Central memory CD4-positive, alpha-beta T cell (primary cell): ENCODE results near the gene EMID1.

Experiments used
- DNase-seq: peaks from one replicate; pipeline ENCODE4 v3.0.0; 2022

Gene EMID1

DNA sequence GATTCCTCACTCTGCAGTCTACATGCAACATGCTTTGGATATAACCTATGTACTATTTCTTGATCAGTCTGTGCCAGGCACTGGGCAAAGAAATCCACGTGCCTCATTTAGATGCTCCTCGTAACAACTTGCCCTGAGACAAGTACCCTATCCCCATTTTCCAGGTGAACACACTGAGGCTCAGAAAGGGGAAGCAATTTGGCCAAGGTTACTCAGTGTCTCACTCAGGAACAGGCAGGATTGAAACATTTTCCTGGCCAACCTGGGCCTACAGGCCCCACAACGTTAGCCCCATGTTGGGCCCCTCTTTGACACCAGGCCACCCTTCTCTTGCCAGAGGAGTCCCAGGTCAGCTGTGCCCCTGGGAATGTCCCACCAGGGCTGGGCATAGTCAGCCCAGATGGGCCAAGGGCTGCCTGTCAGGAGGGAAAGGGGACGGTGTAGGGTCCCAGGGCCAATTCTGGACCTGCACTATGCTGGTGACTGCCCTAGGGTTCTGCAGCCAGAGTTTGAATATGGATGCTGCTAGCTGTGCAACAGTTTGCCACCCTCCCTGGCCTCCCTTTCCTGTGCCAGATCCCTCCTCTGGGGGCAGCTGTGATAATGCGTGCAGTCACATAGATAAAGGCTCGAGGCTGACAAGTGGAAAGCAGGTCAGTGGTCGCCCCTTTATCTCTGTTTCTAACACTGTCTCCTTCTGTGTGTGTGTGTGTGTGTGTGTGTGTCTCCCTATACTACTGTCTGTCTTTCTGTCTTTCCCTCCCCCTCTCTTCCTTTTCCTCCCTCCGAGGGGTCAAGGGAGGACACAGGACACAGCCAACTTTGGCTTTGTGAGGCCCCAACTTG is 10.4 kb upstream of the EMID1 start:
- no peak for DNase-seq

- no peak for DNase-seq
Observed at GRCh38 chr22:29195964-29196666, 9.6 kb upstream of the EMID1 start.

DNA sequence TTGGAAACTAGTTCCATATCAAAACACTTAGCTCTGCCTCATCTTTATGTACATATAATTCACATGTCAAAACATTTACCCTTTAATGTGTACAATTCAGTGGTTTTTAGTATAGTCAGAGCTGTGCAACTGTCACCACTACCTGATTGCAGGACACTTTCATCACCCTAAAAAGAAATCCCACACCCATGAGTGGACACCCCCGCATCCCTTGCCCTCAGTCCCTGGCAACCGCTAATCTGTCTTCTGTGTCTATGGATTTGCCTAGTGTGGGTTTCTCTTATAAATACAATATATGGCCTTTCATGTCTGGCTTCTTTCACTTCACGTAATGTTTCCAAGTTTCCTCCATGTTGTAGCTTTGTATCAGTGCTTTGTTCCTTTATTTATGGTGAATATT is 8.6 kb upstream of the EMID1 start:
- no peak for DNase-seq

DNA sequence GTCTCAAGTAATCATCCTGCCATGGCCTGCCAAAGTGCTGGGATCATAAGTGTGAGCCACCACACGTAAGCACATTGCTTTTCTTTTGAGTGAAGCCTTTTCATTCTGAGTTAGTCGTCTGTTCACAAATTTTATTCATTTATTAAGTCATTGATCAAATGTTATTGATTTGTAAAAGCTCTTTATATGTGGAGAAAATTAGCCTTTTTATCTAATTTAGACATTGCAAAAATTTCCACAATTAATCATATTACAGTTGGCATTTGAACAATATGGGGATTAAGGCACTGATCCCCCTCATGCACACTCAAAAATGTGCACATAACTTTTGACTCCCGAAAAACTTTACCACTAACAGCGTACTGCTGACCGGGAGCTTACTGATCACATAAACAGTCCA is 7.5 kb upstream of the EMID1 start:
- no peak for DNase-seq

GRCh38 chr22:29199702-29200400 is 5.8 kb upstream of the EMID1 start:
- DNase-seq = no peak

GRCh38 chr22:29200901-29201300 is 4.8 kb upstream of the EMID1 start:
- DNase-seq = no peak

GRCh38 chr22:29201782-29202181 is 3.9 kb upstream of the EMID1 start:
- no peak for DNase-seq

GRCh38 chr22:29202212-29203192 is 3.2 kb upstream of the EMID1 start:
- peak; percentile 12 for DNase-seq

- DNase-seq = no peak
Observed at GRCh38 chr22:29203488-29204454, 1.9 kb upstream of the EMID1 start.

DNA sequence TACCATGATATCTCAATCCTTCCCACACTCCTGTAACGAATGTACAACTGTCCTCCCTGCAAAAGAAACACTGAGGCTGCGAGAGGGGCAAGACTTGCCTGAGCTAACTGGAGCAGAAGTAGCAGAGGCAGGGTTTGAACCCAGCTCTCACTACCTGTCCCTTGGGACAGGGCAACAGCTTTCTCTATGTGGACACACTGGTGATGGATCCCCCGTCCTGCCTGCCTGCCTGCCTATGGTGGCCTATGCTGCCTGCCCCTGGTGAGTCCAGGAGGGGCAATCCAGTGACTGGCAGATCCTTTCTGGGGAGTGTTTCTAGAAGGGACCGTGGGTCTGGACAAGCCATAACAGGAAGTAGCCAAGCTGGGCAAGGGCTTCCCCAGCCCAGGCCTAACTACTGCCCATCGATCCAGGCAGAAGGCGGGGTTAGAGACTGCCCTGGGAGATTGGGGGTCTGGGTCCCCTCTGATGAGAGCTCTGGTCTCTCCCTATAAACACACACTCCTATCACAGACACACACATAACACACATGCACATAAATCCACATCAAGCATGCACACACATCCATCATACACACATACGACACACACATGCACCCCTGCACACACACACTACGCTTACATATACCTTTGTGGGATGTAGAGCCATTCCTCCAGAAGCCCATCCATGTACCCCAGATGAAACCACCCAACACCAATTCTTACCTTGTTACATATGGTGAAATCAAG is 1.1 kb upstream of the EMID1 start:
- no peak for DNase-seq

- no peak for DNase-seq
Observed at GRCh38 chr22:29205252-29205593, 473 bp upstream of the EMID1 start.

- DNase-seq = no peak
Observed at GRCh38 chr22:29206372-29207242, 911 bp downstream of the EMID1 start.

DNA sequence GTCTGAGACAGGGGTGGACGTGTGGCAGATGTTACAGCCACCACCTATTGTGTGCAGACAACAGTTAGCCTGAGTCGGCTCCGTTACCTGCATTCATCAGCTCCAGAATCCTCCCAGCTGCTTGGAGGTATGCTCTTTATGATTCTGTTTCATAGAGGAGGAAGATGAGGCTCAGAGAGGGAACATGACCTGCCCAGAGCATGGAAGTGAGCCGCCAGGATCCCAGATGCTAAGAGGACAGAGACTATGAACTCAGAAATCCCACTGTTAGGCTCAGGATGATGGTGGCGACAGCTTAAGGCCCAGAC is 1.5 kb downstream of the EMID1 start:
- DNase-seq = no peak

DNA sequence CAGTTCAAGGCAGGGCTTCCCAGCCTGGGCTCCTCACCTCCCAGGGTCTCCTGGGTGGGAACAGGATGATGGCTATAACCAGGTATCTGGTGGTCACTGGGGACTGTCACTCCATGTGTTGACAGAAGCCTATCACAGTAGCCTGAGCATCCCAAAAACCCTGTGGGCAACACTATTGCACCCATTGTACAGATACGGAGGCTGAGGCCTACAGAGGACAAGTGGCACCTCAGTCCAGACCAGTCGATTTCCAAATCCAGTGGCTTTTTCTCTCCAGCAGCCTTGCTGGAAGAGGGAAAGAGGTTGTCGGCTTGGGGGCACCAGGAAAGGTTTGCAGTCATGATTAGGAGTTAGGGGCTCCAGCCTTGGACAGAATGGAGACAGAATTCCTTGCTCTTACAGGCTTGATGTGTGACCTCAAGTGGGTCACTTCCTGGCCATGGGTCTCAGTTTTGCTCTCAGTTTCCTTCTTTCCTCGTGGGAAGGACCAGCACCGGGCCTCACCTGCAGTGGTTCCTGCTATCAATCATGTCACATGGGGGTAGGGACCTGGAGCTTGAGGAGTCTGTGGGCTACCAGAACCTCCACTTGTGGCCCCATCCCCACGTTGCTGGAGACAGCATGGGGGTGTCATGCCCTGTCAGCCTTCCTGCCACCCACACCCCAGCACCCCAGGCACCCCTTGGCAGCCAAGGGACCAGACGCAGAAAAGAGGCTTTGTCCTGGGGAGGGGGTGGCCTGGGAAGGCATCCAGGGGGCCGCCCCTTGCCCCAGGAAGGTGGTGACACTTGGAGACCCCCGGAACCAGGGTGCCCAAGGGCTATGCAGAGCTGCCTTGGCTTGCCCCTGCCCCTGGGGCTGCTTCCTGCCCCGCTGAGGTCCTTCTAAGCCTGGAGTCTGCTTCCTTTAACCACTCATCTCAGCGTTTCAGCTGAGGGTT is 2.1 kb downstream of the EMID1 start:
- no peak for DNase-seq

DNA sequence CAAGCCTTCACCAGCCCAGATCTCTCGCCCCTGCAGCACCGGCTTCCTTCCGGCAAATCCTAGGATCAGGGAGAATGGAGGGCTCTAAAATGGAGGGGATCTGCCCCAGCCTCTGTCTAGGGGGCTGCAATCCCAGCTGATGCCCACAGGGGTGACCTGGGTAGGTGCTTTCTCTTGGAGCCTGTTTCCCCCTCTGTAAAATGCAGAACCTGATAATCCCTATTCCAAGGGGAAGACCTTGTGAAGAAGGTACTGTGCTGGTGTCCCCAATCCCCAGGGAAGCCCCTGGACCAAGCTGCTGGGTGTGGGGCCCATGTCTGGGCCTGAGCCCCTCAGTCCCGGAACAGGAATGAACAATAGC is 2.8 kb downstream of the EMID1 start:
- no peak for DNase-seq

DNA sequence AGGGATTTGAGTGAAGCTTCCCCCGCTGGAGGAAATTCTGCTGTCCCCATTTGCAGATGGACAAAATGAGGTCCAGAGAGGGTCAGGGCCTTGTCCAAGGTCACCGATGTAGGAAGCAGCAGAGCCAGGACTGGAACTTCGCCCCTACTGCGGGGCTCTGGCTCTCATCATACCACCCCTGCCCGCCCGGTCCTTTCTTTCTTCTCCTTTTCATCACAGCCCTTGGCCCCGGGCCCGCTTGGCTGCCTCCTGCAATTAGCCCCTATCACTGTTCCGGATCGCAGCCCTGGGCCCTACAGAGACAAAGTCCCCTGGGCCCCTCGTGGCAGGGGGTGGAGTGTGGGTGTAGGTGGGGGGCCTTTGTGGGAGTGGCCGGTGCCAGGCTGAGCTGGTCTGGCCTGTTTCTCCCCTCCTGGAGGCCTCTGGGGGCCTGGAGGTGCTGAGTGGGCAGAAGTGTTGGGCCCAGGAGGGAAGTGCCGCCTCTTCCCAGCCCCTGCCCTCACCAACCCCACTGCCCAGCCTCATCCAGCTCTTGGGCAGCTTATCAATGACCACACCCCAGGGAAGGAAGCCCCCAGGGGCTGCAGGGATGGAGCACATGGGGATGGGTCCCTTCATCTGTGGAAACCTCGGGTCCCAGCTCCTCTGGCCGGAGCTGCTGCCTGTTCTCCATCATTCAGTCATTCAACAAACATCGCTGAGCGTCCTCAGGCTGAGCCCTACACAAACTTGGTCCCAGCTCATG is 3.4 kb downstream of the EMID1 start:
- no peak for DNase-seq

DNA sequence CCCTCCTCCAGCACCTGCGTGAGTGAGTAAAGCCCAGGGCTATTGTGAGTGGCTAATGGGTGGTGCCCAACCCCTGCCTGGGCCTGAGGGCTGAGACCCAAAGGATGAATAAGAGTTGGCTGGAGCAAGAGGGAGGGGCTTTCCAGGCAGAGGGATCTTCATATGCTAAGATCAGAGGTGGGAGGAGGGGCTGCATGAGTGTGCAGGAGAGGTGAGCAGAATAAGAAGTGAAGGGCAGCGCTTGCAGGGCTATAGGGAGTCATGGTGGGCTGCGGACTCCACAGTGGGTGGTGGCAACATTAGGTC is 3.9 kb downstream of the EMID1 start:
- no peak for DNase-seq

DNA sequence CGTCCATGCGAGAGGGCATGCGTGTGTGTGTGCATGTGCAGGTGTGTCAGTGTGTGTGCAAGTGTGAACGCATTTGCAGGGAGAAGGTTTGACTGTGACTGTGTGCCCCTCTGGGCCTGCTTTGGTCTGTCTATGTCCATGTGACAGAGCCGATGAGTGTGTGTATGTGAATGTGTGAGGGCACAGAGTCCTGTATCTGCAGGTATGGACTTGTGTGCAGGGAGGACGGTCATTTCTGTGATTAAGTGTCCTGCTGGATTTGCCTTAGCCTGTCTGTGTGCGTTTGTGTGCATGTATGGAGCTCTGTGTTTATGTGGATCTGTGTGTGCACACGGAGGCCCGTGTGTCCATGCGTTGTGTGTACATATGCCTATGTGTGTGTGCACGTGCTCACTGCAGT is 5.4 kb downstream of the EMID1 start:
- no peak for DNase-seq
